Measurements from ENCODE around the gene TASP1. TPM values are rescaled to one million over a fixed set of nuclear protein-coding genes. Genes with fewer than 3 reads are reported as not detected.

TASP1 gene
- total RNA-seq, 1 donor from 2014 or later, result 10.3 TPM

- Mint-ChIP-seq H3K27me3 (ENCODE audit: low read depth, unreplicated experiment) (no peaks in the 10 kb centered on the region), H3K36me3 (ENCODE audit: low read depth, unreplicated experiment) (peaks cover 12% of the 10 kb centered on the region), H3K27ac (ENCODE audit: unreplicated experiment) (peak overlapping the region; percentile 75), H3K4me1 (ENCODE audit: low read depth, unreplicated experiment) (peaks cover 43% of the 10 kb centered on the region), H3K9me3 (ENCODE audit: unreplicated experiment) (peaks cover 3% of the 10 kb centered on the region), H3K4me3 (ENCODE audit: unreplicated experiment) (peak overlapping the region; percentile 63)
- Histone ChIP-seq H3K9me3 (ENCODE audit: insufficient read depth, low read depth, low read length) (no peaks in the 10 kb centered on the region), H3K4me3 (ENCODE audit: insufficient read depth, low read depth, low read length) (no peak overlapping the region), H4K20me1 (ENCODE audit: insufficient read depth, low read length) (no peaks in the 10 kb centered on the region), H3K27me3 (ENCODE audit: insufficient read depth, low read length) (no peaks in the 10 kb centered on the region), H3K27ac (ENCODE audit: low read depth, low read length) (no peak overlapping the region), H3K9ac (ENCODE audit: low read length) (no peak overlapping the region), H3K79me2 (ENCODE audit: insufficient read depth, low read length) (no peaks in the 10 kb centered on the region), H3K4me1 (ENCODE audit: insufficient read depth, low read length) (no peaks in the 10 kb centered on the region), H3K4me2 (ENCODE audit: low read length) (no peak overlapping the region), H3K36me3 (ENCODE audit: insufficient read depth, low read length) (no peaks in the 10 kb centered on the region), H2AFZ (ENCODE audit: low read depth, low read length) (no peak overlapping the region)
- DNase-seq (ENCODE audit: low read depth), result peak; percentile 62
- no peak for FAIRE-seq
- no peak for TF ChIP-seq EZH2 (IDR thresholded peaks at IDR 0.05; ENCODE audit: insufficient read depth, low read length)
- TF ChIP-seq, protein P1, sequence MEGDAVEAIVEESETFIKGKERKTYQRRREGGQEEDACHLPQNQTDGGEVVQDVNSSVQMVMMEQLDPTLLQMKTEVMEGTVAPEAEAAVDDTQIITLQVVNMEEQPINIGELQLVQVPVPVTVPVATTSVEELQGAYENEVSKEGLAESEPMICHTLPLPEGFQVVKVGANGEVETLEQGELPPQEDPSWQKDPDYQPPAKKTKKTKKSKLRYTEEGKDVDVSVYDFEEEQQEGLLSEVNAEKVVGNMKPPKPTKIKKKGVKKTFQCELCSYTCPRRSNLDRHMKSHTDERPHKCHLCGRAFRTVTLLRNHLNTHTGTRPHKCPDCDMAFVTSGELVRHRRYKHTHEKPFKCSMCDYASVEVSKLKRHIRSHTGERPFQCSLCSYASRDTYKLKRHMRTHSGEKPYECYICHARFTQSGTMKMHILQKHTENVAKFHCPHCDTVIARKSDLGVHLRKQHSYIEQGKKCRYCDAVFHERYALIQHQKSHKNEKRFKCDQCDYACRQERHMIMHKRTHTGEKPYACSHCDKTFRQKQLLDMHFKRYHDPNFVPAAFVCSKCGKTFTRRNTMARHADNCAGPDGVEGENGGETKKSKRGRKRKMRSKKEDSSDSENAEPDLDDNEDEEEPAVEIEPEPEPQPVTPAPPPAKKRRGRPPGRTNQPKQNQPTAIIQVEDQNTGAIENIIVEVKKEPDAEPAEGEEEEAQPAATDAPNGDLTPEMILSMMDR (IDR thresholded peaks at IDR 0.05; ENCODE audit: insufficient read depth, low read depth, low read length), result no peak
Observed at GRCh38 chr20:13396022-13396421, 242.7 kb downstream of the TASP1 start.

DNA sequence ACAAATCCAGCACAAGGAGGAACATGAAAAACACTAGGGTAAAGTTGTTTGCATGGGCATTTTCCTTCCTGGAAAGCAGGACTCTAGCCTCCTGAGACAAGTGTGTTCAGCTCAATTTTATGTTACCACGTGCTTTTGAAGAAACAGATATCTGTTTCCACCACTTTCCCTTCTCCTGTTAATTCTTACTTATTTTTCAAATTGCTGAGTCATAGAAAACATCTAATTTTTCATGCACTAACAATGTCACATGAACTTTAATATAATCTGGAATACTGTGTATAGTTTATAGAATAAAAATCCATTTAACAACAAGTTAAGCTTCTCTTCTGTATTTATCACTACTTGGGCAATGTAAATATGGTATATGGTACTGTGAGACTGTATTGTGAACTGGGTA lies 243.5 kb downstream of the TASP1 start:
- TF ChIP-seq, protein P1 (IDR thresholded peaks at IDR 0.05; ENCODE audit: insufficient read depth, low read depth, low read length), result no peak
- no peak for TF ChIP-seq EZH2 (IDR thresholded peaks at IDR 0.05; ENCODE audit: insufficient read depth, low read length)
- no peak overlapping the region for H2AFZ ChIP-seq (ENCODE audit: low read depth, low read length)
- H3K36me3 ChIP-seq (ENCODE audit: insufficient read depth, low read length), result no peaks in the 10 kb centered on the region
- H3K9me3 Mint-ChIP-seq (ENCODE audit: unreplicated experiment), result peaks cover 3% of the 10 kb centered on the region
- H4K20me1 ChIP-seq (ENCODE audit: insufficient read depth, low read length), result no peaks in the 10 kb centered on the region
- DNase-seq (ENCODE audit: low read depth) (no peak), FAIRE-seq (no peak)
- peaks cover 12% of the 10 kb centered on the region for H3K36me3 Mint-ChIP-seq (ENCODE audit: low read depth, unreplicated experiment)
- H3K4me1 Mint-ChIP-seq (ENCODE audit: low read depth, unreplicated experiment), result peaks cover 43% of the 10 kb centered on the region
- no peaks in the 10 kb centered on the region for H3K27me3 Mint-ChIP-seq (ENCODE audit: low read depth, unreplicated experiment)
- no peak overlapping the region for H3K9ac ChIP-seq (ENCODE audit: low read length)
- H3K4me2 ChIP-seq (ENCODE audit: low read length), result no peak overlapping the region
- H3K9me3 ChIP-seq (ENCODE audit: insufficient read depth, low read depth, low read length), result no peaks in the 10 kb centered on the region
- H3K27ac ChIP-seq (ENCODE audit: low read depth, low read length), result no peak overlapping the region
- H3K79me2 ChIP-seq (ENCODE audit: insufficient read depth, low read length), result no peaks in the 10 kb centered on the region
- H3K27me3 ChIP-seq (ENCODE audit: insufficient read depth, low read length), result no peaks in the 10 kb centered on the region
- no peak overlapping the region for H3K4me3 ChIP-seq (ENCODE audit: insufficient read depth, low read depth, low read length)
- H3K27ac Mint-ChIP-seq (ENCODE audit: unreplicated experiment), result no peak overlapping the region
- H3K4me1 ChIP-seq (ENCODE audit: insufficient read depth, low read length), result no peaks in the 10 kb centered on the region
- no peak overlapping the region for H3K4me3 Mint-ChIP-seq (ENCODE audit: unreplicated experiment)

DNA sequence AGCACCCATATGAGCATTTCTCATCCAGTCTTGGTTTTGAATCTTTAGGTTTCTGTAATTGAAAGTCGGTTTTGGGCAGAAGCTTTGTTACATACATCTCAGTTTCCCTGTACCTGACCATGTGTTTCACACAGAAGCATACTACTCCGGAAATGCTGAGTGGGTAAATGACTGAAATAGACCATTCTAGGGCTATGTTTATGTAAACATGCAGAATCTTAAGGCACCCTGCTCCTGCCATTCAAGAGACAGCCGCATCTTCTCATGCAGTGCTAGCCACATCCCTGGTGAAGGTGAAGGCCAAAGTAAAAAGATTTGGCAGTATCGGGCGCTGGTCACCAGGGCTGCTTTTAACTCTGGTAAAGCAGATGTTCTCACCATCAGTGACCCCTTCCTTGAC lies 246.3 kb downstream of the TASP1 start:
- no peak overlapping the region for H3K4me2 ChIP-seq (ENCODE audit: low read length)
- no peaks in the 10 kb centered on the region for H3K4me1 ChIP-seq (ENCODE audit: insufficient read depth, low read length)
- H3K27me3 Mint-ChIP-seq (ENCODE audit: low read depth, unreplicated experiment), result no peaks in the 10 kb centered on the region
- no peak overlapping the region for H3K27ac Mint-ChIP-seq (ENCODE audit: unreplicated experiment)
- H3K4me3 Mint-ChIP-seq (ENCODE audit: unreplicated experiment), result no peak overlapping the region
- H3K4me1 Mint-ChIP-seq (ENCODE audit: low read depth, unreplicated experiment), result peaks cover 24% of the 10 kb centered on the region
- H3K36me3 Mint-ChIP-seq (ENCODE audit: low read depth, unreplicated experiment), result peaks cover 18% of the 10 kb centered on the region
- no peak overlapping the region for H2AFZ ChIP-seq (ENCODE audit: low read depth, low read length)
- H3K9ac ChIP-seq (ENCODE audit: low read length), result no peak overlapping the region
- H4K20me1 ChIP-seq (ENCODE audit: insufficient read depth, low read length), result no peaks in the 10 kb centered on the region
- H3K36me3 ChIP-seq (ENCODE audit: insufficient read depth, low read length), result no peaks in the 10 kb centered on the region
- no peak for TF ChIP-seq EZH2 (IDR thresholded peaks at IDR 0.05; ENCODE audit: insufficient read depth, low read length)
- TF ChIP-seq, protein P1 (IDR thresholded peaks at IDR 0.05; ENCODE audit: insufficient read depth, low read depth, low read length), result no peak
- H3K9me3 ChIP-seq (ENCODE audit: insufficient read depth, low read depth, low read length), result no peaks in the 10 kb centered on the region
- no peak overlapping the region for H3K27ac ChIP-seq (ENCODE audit: low read depth, low read length)
- H3K9me3 Mint-ChIP-seq (ENCODE audit: unreplicated experiment), result peaks cover 3% of the 10 kb centered on the region
- H3K27me3 ChIP-seq (ENCODE audit: insufficient read depth, low read length), result no peaks in the 10 kb centered on the region
- DNase-seq (ENCODE audit: low read depth) (no peak), FAIRE-seq (no peak)
- no peaks in the 10 kb centered on the region for H3K79me2 ChIP-seq (ENCODE audit: insufficient read depth, low read length)
- no peak overlapping the region for H3K4me3 ChIP-seq (ENCODE audit: insufficient read depth, low read depth, low read length)
